Type B pancreatic cell (in vitro differentiated cells): ENCODE results near the gene MYO5C. TPM values are rescaled to one million over a fixed set of nuclear protein-coding genes. Genes with fewer than 3 reads are reported as not detected.

Source experiments
- DNase-seq: peaks from one replicate; pipeline ENCODE4 v3.0.0; 2021; ENCODE audit warnings: mixed read lengths; ENCODE audit not compliant: unreplicated experiment; ENCODE audit errors: extremely low spot score
- H3K27ac Mint-ChIP-seq: 2 replicates; pipeline ENCODE4 v1.8.0; 2021; ENCODE audit warnings: mild to moderate bottlenecking, mixed read lengths
- H3K27me3 Mint-ChIP-seq: 2 replicates; pipeline ENCODE4 v1.8.0; 2021; ENCODE audit warnings: mixed read lengths
- H3K36me3 Mint-ChIP-seq: 2 replicates; pipeline ENCODE4 v1.8.0; 2021; ENCODE audit warnings: mixed read lengths
- H3K4me1 Mint-ChIP-seq: one replicate; pipeline ENCODE4 v1.8.0; 2021; ENCODE audit warnings: mixed read lengths; ENCODE audit not compliant: unreplicated experiment
- H3K4me3 Mint-ChIP-seq: 2 replicates; pipeline ENCODE4 v1.8.0; 2021; ENCODE audit warnings: mild to moderate bottlenecking, mixed read lengths
- H3K9me3 Mint-ChIP-seq: 2 replicates; pipeline ENCODE4 v1.8.0; 2021; ENCODE audit warnings: mixed read lengths
- CTCF ChIP-seq: fragments of 200-600 bp; sonication (generic); conservative IDR thresholded peaks from 2 replicates; pipeline ENCODE4 v1.5.0; 2021; ENCODE audit warnings: antibody characterized with exemption, mild to moderate bottlenecking
- total RNA-seq: library from RNA; stranded (reverse); gene quantifications from 2 replicates; pipeline ENCODE4 v1.2.1, GENCODE V29; 2021; ENCODE audit warnings: low replicate concordance

Gene MYO5C
- total RNA-seq, 1 donor from 2014 or later, result 17.5 TPM

DNA sequence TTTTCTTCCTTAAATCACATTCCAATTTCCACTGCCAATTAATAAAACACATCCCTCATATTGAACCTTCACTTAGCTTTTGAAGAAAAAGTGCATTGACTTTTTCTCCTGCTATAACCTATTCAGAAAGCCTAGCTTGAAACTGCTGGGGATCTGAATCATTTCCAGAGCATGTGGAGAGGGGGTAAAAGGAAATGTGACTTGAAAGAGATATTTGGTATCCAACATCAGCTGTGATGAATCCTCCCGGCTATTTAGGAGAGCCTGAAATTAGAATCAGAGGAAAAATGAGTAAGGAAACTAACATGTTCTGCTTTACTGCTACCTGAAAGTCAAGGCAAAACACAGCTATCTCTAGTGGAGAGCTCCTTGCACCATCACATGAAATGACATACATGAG, 101.8 kb downstream of the MYO5C start:
- no peaks in the 10 kb centered on the region for H3K27me3 Mint-ChIP-seq
- DNase-seq, result no peak
- no peak for TF ChIP-seq CTCF
- no peaks in the 10 kb centered on the region for H3K36me3 Mint-ChIP-seq
- no peak overlapping the region for H3K4me3 Mint-ChIP-seq
- no peaks in the 10 kb centered on the region for H3K9me3 Mint-ChIP-seq
- no peaks in the 10 kb centered on the region for H3K4me1 Mint-ChIP-seq
- no peak overlapping the region for H3K27ac Mint-ChIP-seq

DNA sequence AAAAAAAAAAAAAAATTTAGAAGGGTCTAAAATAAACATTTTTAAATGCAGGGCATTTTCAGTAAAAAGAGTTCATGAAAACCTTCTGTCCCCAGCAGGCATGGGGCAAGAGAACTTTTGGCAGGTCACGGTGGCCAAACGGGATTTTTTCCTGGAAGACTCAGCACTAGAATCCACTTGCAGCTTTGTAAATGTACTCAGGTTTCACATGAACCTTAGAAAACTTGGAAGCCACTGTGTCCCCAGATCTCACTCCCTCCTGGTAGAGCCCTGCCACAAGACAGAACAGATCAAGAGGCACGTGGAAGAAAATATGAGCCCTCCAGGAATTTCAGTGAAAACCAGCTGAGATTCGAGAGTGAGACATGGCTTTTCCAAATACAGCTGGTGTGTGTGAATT, 102.3 kb downstream of the MYO5C start:
- TF ChIP-seq CTCF, result no peak
- no peaks in the 10 kb centered on the region for H3K4me1 Mint-ChIP-seq
- no peaks in the 10 kb centered on the region for H3K9me3 Mint-ChIP-seq
- H3K27ac Mint-ChIP-seq, result no peak overlapping the region
- no peaks in the 10 kb centered on the region for H3K36me3 Mint-ChIP-seq
- H3K4me3 Mint-ChIP-seq, result no peak overlapping the region
- DNase-seq, result no peak
- no peaks in the 10 kb centered on the region for H3K27me3 Mint-ChIP-seq

DNA sequence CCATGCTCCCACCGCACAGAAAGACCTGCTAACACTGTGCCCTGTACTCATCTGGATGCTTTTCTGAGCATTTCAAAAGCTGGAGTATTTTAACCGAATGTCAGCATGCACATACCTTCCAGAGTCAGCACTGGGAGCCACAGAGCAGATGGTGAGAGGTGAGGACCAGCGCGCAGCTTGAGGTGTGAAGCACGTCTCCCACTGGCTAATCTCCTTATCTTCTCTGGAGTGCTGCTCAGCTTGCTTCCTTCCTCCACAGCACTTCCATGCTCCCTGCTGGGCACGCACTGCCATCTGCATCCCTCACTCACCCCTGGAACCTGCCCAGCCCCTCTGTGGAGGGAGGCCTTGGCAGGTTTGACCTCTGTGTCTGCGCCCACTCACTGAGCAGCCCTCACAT, 104.4 kb downstream of the MYO5C start, which contains the start of gene GNB5:
TSS of gene GNB5 (minus strand) at position 186 of the 400 bp plus-strand sequence. CDS start 6,716 bp downstream, outside the sequence.
- H3K4me3 Mint-ChIP-seq, result no peak within 1 kb of the TSS
- H3K27ac Mint-ChIP-seq, result no peak within 1 kb of the TSS
- H3K27me3 Mint-ChIP-seq, result no peaks in the 10 kb centered on the region
- TF ChIP-seq CTCF, result no peak
- H3K9me3 Mint-ChIP-seq, result no peaks in the 10 kb centered on the region
- H3K36me3 Mint-ChIP-seq, result no peaks in the 10 kb centered on the region
- H3K4me1 Mint-ChIP-seq, result no peaks in the 10 kb centered on the region
- DNase-seq, result no peak

DNA sequence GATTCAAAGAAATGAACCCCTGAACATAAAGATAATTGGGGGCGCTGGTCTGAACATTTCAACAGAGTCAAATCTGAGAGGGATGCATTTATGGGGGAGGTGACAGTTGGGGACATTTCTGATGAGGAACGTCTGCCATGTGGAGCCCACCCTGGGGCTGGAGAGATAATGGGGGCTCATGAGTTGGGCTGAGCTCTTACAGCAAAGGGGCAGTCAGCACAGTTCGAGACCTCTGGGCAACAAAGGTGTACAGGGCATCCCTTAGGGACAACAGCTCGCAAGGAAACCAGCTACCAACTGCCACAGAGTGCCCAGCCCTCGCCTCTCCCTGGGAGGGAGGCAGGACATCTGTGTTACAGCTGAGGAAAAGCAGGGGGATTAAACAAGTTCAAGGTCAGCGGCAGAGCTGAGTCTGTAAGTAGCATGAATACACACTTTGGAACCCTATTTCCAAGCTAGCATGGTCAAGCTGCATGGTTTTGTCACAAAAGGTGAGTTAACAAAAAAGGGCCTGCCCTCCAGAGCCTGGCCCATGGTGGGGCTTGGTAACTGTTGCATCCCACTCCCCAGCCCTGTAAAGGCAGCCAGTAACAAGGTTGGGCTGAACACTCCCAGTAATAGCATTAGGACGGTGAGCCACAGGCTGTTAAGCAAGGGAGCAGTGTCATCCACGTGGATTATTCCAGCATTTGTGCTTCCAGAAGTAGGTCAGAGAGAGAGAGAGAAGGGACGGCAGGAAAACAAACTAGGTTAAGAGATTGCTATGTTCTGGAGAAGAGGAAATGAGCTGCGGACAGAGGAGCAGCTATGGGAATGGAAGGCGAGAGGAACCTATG, 108.7 kb downstream of the MYO5C start:
- H3K9me3 Mint-ChIP-seq, result no peaks in the 10 kb centered on the region
- H3K4me1 Mint-ChIP-seq, result peaks cover 15% of the 10 kb centered on the region
- no peak for TF ChIP-seq CTCF
- H3K27ac Mint-ChIP-seq, result no peak overlapping the region
- H3K36me3 Mint-ChIP-seq, result no peaks in the 10 kb centered on the region
- no peak for DNase-seq
- H3K4me3 Mint-ChIP-seq, result no peak overlapping the region
- H3K27me3 Mint-ChIP-seq, result peaks cover 7% of the 10 kb centered on the region

GRCh38 chr15:52185151-52185561, 110.4 kb downstream of the MYO5C start:
- DNase-seq, result no peak
- Mint-ChIP-seq H3K27ac (peak overlapping the region; percentile 73), H3K4me3 (no peak overlapping the region)

More at GRCh38 chr15:52185151-52185561, 110.4 kb downstream of the MYO5C start:
- no peaks in the 10 kb centered on the region for H3K9me3 Mint-ChIP-seq
- H3K27me3 Mint-ChIP-seq, result peaks cover 19% of the 10 kb centered on the region
- no peaks in the 10 kb centered on the region for H3K36me3 Mint-ChIP-seq
- peaks cover 15% of the 10 kb centered on the region for H3K4me1 Mint-ChIP-seq
- TF ChIP-seq CTCF, result no peak
